ENCODE measurements around the gene KNSTRN.
A peak's percentile ranks its signal among the peaks of the same experiment; 100 is the strongest.

The KNSTRN gene, protein sequence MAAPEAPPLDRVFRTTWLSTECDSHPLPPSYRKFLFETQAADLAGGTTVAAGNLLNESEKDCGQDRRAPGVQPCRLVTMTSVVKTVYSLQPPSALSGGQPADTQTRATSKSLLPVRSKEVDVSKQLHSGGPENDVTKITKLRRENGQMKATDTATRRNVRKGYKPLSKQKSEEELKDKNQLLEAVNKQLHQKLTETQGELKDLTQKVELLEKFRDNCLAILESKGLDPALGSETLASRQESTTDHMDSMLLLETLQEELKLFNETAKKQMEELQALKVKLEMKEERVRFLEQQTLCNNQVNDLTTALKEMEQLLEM

DNA sequence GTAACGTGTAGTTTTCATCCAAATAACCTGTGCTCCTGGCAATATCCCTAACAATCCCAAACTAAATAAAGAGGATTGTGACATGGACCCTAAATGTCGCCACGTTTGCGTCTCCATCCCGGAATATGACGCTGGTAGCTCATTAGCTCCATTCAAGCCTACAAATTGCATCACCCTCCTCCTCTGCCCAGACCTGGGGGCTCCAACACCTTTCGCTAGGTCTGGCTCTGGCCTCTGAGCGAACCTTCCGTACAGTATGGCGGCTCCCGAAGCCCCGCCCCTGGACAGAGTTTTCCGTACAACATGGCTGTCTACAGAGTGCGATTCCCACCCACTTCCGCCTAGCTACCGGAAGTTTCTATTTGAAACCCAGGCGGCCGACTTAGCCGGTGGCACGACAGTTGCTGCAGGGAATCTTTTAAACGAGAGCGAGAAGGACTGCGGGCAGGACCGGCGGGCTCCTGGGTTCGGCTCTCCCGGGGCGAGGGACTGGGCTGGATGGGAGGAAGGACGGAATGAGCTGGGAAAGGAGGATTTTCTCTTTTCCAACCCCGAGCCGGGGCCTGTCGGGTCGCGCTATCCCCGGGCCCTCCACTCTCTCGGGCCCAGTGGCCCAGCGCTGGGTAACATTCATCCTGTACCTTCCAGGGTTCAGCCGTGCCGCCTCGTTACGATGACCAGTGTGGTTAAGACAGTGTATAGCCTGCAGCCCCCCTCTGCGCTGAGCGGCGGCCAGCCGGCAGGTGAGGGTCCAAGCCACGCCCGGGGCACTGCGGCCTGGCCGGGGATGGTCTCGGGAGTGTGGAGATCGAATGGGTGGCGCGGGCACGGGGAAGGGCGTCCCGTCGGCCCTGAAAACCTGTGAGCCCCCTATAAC lies at the start of gene KNSTRN:
Gene KNSTRN, plus strand, starts transcription at position 142 of the 877 bp plus-strand sequence. Its CDS starts 115 bp downstream, at position 257.
- peak; percentile 80 to 92 (median 88) for DNase-seq (ENCODE audit: low read depth in 4 of 4, low spot score in 1 of 4)

DNA sequence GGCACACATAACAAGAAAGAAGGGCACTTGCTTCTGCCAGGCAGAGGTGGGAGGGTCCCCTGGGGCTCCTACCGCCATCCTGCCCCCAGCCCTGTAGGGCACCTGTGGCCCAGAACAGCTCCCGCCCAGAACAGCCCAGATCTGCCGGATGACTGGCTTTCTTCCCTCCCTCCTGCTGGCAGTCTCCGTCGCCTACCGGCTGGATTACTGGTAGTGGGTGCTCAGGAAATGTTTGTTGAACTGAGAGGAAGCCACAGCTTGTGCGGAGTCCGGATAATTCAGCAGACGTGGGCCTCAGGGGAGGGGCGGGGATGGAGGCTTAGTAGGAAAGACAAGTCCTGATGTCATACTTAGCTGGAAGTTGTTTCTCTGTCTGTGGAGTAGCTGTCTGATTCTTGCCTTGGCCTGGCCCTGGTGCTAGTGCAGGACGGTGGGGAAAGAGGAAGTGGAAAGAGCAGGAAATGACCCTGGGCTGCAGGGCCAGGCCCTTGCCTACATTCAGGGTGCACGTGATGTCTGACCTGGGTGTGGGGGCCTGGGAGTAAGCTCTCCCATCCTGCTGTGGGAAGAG lies 48.5 kb upstream of the KNSTRN start:
- DNase-seq (ENCODE audit: low read depth in 4 of 4, low spot score in 1 of 4): no peak

DNA sequence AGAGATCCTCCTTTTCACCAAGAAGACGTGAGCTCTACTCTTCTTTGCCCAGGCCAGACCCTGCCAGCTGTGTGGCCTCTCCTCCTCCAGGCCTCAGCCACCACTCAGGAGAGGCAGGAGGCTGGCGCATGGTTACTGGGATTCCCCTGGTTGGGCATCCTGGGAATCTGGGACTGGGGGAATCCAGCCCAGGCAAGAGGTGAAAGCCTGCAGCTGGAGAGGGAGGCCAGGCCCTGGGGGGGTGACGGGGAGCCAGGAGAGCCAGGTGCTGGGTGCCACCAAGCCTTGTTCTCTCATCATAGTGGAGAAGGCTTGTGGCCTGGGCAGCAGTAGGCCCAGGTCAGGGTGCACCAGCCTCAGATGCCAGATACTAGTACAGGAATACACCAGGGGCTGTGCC lies 48.0 kb upstream of the KNSTRN start:
- no peak for DNase-seq (ENCODE audit: low read depth in 4 of 4, low spot score in 1 of 4)

DNA sequence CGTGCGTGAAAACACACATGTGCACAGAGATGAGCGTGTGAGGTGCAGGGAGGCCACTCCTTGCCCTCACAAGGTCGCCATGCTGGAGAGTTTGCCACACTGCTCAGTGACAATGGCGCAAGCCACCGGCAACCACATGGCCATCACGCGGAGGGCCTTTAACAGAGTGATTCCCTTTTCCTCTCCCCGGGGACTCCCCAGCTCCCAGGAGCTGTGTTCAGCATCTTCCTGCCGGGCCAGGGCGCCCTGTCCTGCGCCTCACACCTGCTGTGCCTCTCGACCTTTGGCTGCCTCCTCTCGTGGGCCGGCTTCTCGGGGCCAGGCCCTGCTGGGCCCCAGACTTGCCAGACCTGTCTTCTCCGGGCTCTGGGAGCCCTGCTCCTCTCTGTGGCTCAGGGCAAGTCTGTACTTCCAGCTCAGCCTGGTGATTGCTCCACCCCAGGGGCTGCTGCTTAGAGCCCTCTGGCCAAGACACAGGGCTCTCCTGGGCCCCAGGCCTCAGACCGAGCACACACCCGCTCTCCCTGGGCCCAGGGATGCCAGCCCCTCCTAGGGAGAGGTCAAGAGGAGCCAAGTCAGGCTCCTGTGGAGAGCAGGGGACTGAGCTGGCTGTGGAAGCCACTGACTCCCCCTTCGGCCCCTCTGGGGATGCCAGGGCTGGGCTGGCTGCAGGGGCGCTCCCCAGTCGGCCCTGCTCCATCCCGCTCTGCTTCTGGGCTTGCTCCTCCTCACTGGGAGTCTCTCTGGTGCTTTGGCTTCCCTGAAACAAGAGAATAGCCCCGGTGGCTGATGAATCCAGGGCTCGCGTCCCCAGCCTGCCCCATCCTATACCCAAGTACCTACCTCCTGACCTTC lies 47.4 kb upstream of the KNSTRN start:
- no peak for DNase-seq (ENCODE audit: low read depth in 4 of 4, low spot score in 1 of 4)

DNA sequence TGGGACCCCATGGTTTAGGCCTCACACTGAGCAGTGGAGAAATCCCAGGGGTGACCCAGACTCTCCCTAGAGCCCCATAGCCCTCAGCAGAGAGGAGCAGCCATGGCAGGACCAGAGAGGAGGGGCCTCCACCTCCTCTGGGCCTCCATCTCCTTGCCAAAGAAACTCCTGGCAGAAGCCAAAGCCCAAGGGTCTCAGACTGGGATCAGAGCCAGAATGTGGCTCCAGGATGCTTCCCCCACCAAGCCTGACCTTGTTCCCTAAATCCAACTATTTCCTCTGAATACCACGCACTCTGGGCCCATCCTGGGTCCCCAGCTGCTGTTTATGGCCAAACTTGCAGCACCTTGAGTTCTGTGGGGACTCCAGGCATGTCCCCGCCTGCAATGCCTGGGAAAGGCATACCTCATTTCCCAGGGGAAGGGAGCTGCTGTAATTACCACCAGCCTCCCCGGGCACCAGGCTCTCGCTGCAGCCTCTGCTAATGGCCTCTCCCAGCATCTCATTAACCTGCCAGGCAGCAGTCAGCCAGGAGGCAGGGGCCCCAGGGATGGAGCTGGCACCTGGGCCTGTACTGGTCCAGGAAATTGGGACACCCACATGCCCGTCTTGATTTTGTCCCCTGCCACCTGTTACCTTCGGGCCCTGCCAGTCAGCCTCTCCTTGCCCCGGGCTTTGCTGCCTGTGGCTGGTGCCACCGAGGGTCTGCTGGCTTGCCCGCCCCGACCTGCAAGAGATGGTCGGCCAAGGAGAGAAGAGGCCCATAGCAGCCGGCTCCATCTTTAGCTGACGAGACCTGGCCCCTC lies 46.4 kb upstream of the KNSTRN start:
- DNase-seq (ENCODE audit: low read depth in 4 of 4, low spot score in 1 of 4): no peak

DNA sequence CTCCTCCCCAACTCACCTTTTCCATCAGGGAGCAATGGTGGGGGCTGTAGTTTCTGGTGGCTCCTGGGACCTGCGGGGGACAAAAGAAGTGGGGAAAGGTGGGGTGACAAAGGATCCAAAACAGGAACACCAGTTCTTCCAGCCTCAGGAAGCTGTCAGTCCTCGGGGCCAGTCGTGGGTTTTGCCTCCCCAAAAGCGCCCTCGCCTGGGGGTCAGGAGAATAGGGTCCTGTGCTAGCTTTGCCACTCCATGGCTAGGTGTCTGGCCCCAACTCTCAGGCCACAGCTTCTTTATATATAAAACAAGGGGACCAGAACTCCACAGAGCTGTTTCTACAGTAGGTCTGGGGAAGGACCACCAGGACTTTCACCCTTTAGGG lies 45.8 kb upstream of the KNSTRN start:
- no peak for DNase-seq (ENCODE audit: low read depth in 4 of 4, low spot score in 1 of 4)

DNA sequence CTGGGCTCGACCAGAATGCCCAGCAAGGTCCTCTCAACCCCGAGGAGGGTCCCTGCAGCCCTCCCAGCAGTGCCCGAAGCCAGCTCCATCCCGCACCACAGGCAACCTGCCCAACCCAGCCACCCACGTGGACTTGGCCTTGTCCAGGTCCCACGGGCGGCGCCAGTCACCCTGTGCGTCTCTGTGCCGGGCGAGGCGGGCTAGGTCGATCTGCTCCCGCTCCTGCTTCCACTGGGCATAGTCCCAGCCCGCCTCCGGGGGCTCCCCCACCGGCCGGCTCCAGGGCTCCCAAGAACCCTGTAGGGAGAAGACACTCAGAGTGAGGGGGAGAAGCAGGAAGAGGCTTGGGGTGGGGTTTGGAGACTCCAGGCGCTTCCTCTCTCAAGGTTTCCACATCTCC lies 44.9 kb upstream of the KNSTRN start:
- no peak for DNase-seq (ENCODE audit: low read depth in 4 of 4, low spot score in 1 of 4)

DNA sequence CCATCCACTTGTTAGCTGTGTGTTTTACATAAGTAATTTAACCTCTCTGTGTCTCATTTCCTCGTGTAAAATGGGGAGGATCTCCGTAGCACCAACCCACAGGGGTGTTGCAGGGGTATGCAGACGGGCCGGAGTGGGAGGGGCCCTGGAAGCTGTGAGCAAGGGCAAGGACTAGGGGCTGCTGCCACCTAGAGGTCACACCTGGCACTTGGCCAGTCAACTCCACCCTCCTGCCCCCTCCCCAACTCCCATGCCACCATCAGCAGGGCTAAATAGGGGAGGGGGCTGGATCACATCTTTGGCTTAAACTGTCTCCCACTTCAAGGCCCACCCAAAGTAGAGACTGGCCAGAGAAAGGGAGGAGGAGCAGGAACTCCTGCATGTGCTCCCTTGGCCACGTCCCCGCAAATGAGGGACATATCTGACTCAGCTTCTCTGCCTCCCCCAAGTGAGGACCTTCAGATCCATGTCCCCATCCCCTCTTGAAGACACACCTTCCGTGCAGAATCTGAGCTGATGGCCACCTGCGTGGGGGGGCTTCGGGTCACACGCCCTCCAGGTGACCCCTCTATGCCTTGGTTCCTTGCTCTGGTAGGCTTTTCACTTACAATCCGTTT lies 44.4 kb upstream of the KNSTRN start:
- DNase-seq (ENCODE audit: low read depth in 4 of 4, low spot score in 1 of 4): peak; percentile 59 to 69 (median 67)

DNA sequence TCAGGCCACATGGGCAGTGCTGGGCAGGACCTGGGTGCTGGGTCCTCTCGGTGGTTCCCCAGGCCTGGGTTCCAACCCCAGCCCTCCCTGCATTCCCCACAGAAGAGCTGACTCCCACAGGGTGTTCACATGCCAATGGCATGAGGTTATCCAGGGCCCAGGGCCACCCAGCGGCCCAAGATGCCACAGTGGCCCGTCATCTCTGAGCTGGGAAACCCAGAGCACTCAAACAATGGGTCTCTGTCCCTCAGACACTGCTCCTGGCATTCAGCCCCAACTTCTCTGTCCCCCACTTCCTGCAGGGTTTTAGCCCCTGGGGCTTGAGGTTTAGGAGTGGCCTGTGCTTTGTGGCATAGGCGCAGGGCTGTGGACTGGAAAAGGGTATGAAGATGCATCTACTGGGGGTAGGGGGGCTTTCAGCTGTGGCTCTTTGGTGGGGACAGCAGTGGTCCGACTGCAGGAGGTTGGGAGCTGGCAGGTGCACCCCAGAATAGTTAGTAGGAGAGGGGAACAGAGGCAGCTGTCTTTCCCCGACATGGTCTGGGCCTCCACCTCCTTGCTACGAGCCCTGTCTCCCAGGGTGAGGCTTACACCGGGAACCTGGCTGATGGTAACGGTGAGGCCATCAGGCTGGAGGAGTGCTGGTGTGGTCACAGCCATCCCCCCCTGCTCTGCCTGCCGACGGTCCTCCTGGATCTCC lies 43.5 kb upstream of the KNSTRN start:
- DNase-seq (ENCODE audit: low read depth in 4 of 4, low spot score in 1 of 4): no peak

DNA sequence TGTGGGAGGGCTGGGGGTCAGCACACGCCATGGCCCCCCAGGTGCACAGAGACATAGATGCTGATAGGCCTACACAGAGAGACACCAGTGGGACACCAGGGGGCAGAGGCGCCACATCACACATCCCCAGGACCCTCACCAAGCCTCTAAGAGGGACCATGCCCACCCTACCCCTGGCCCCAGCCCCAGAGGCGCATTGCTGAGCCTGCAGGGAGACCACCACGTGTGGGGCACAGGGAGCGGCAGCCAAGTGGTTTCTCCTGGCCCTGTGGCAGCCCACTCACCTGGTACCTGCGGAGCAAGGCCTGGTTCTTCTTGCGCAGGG lies 42.9 kb upstream of the KNSTRN start:
- no peak for DNase-seq (ENCODE audit: low read depth in 4 of 4, low spot score in 1 of 4)

DNA sequence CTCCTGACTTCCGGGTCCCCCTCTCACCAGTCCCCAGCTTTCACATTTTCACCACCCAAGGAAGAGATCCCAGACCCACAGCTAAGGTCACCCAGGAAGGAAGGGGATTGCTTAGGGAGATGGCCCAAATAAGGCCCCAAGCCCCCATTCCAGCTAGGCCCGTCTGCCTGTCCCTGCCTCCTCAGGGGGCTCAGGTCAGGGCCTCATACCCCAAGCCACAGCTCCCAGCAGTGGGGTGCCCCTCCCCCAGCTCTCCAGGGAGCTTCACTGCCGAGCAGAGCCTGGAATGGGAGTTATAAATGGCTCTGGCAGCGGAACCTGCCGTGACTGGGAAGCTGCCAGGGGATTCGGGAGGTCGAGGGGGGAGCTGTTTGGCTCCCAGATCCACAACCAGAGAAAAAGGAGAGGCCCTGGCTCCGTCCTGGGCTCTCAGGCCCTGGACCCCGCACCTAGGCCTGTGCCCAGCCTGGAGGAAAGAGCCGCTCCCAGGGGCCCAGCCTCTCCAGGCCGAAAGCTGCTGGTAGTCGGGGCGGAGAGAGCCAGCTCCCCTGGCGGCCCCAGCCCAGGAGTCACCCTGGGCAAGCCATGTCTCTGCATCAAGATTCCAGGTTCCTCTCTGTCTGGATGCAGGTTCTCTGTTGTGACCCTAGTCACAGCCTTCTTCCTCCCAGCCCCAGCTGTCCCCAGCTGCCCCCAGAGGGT lies 42.3 kb upstream of the KNSTRN start:
- no peak for DNase-seq (ENCODE audit: low read depth in 4 of 4, low spot score in 1 of 4)

DNA sequence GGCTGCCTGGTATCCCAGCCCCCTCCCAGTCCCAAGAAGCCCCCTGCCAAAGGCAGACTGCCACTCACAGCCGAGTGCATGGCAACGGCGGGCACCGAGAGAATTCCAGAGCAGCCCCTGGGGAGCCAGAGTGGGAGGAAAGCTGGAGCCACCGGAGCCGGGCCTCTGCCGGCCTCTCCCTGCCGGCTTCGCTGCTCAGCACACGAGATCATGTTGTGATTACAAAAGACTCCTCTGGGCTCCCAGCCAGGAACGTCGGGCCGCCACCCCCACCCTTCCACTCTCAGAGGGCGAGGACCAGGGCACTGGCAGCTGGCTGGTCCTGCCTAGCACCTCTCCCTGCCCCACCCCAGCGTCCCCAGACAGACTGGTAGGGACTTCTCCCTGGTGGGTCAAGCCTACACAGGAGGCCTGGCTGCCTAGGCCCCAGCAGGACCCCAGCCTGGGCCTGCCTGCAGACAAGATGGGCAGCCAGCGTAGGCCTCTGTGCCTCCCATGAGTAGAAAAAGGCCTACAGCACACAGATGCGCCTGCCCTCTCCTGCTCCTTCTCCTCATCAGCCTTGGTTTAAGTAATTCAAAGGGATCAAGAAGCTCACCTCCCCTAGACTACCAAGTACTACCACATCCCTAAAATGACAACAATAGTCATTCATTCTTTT lies 41.7 kb upstream of the KNSTRN start, which contains the start of gene CCDC9B:
Gene CCDC9B, minus strand, starts transcription at position 200 of the 661 bp plus-strand sequence. Its CDS starts 120 bp downstream, at position 80.
- DNase-seq (ENCODE audit: low read depth in 4 of 4, low spot score in 1 of 4): no peak

DNA sequence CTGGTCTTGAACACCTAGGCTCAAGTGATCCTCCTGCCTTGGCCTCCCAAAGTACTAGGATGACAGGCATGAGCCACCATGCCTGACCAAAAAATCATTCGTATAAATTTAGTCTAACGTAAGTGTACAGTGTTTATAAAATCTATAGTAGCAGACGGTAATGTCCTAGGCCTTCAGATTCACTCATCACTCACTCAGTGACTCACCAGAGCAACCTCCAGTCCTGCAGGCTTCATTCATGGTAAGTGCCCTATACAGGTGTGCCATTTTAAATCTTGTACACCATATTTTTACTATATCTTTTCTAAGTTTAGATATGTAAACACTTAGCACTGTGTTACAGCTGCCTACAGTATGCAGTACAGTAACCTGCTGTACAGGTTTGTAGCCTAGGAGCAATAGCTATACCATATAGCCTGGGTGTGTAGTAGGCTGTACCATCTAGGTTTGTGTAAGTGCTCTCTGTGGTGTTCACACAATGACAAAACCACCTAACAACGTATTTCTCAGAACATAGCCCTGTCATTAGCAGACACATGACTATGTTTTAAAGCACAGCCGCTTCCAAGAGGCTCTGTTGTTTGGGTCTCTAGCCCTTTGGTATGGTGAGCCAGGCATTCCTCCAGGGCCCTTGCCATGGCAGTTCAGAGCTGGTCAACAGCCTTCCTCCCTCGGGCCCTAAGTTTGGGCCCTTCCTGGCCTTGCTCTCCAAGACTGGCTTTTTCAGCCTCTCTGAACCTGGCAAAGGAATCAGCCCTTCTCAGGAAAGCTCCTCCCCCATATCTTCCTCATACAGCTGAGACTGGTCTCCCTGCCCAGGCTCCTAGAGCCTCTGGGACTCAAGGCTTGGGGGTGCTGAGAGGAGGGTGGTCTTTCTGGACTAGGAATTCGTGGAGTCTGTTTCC lies 39.9 kb upstream of the KNSTRN start:
- DNase-seq (ENCODE audit: low read depth in 4 of 4, low spot score in 1 of 4): no peak

DNA sequence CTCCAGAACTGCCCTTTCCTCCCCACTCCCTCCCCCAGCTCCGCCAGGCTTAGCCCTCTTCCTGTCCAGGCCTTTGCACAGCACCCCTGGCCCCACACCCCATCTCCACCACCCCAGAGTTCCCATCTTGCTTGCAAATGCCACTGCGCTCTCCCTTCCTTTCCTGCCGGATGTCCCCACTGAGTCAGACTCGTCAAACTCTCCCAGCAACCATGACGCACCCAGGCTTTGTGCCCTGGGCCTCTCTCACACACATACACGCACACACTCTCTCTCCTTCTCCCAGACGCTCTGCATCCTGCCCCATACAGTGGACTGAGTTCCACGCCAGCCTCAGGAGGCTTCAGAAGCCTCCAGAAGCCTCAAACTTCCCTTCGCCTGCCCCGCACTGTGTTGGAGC lies 39.0 kb upstream of the KNSTRN start:
- no peak for DNase-seq (ENCODE audit: low read depth in 4 of 4, low spot score in 1 of 4)

DNA sequence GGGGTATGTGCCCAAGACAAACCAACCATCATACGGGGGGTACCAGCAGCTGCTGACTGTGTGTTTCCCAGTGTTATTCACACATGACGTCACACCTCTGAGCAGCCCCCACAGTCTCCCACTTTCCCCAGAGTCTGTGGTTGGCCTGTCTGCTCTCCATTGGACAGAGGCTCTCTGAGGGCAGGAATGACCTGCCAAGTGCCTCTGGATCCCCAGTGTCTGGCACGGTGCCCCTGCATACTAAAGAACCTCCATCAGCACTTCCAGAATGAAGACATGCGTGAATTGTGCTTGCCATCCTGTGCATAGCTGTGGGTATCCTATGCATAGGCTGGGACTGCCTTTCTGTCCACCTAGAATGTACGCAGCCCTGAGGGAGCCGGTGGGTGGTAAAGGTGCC lies 38.3 kb upstream of the KNSTRN start:
- no peak for DNase-seq (ENCODE audit: low read depth in 4 of 4, low spot score in 1 of 4)

DNA sequence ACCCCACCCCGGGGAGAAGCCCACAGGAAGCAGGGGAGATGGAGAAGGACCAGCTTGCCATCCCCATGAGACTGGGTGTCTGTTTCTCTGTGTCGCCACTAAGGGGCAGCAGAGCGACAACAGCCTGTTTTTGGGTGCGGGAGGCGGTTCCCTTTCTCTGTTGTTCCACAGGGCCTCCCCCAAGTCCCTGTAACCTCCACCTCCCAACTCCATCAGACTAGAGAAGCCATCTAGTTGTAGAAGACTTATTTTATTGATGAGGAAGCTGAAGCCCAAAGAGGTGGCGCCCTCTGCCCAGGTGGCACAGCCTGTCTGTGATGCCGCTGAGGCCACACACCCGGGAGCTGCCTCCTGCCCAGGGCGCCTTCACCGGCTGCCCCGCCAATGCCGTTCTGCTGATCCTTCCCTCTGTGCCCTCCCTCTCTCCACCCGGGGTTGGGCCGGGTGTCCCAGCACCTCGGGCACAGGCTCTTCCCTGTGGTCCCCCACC lies 37.8 kb upstream of the KNSTRN start:
- peak in 2 of 4 experiments; percentile 42 to 57 for DNase-seq (ENCODE audit: low read depth in 4 of 4, low spot score in 1 of 4)

All from stimulated activated CD4-positive, alpha-beta T cell treated with anti-CD3 and anti-CD28 coated beads, Interleukin-1b, Interleukin-23, amount 100 ng/mL, for 24 hours (primary cell).